ENCODE results near the gene FOXK1.

FOXK1 gene

DNA sequence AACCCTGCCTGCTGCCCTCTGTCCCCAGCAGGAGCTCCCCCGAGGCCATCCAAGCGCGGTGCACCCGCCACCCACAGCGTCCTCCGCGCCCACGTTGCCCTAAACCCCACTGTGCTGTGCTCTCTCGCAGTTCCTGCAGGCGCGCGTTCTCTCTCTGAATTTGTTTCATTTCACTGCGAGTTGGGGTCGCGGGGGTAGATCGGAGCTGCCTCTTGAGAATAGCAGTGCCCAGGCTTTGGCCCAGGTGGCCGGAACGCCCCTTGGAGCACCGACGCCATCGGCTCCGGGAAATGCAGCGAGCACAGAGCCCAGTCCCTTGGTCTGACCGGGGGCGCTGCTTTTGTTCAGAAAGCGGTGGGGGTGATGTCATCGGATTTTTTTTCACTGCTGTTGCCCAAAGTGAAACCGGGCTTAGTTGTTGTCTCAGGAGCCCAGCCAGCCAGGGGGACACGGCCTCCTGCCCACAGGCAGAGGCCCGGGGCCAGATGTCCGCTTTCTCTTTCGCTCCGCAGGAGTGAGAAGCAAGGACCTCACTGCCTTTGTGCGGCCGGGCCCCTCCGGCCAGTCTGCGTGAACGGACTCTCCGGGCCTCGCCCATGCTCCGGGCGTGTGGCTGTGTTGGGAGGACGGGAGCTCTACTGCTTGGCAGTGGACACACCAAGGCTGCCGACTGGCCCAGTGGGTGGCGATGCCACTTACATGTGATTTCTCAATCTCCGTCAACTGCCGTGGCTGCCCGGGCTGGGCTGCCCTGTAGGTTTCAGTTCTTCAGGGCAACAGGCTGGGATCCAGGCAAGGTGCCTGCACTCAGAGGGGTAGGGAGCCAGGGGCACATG is 43.1 kb downstream of the FOXK1 start:
- in situ Hi-C loops (cut with HindIII; ENCODE audit: low pct_unique_long_range_greater_than_20kb, low sequenced_read_pairs), result no loop called here
- DNase-seq (ENCODE audit: low read depth in 1 of 2, low spot score in 1 of 2), result peak; percentile 75 to 81
- no peak for TF ChIP-seq JUND (IDR thresholded peaks at IDR 0.05; ENCODE audit: low read depth)

DNA sequence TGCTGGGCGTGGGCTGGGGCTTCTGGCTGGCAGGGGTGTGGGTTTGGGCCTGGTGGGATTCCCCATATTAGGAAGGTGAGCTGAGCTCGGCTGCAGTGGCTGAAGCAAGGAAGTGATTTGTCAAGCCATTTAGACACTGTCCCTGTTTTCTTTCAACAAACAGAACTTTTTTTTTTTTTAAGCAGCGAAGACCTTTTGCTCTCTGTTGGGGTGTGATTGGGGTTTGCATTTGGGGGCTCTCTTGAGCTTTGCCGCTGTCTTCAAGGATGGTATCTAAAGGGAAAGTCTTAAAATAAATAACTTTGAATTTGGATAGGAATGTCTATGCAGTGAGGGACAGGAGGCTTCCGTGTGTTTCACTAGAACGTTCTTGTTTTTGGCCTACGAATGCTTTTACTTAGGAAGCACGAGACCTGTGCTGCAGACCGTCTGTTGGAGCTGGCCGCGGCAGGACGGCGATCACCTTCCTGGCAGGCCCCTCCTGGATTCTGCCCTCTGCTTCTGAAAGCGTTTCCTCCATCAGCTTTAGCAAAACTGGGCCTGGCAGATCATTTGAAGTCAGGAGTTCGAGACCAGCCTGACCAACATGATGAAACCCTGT is 43.9 kb downstream of the FOXK1 start:
- in situ Hi-C loops (cut with HindIII; ENCODE audit: low pct_unique_long_range_greater_than_20kb, low sequenced_read_pairs), result no loop called here
- no peak for DNase-seq (ENCODE audit: low read depth in 1 of 2, low spot score in 1 of 2)
- TF ChIP-seq JUND (IDR thresholded peaks at IDR 0.05; ENCODE audit: low read depth), result no peak

DNA sequence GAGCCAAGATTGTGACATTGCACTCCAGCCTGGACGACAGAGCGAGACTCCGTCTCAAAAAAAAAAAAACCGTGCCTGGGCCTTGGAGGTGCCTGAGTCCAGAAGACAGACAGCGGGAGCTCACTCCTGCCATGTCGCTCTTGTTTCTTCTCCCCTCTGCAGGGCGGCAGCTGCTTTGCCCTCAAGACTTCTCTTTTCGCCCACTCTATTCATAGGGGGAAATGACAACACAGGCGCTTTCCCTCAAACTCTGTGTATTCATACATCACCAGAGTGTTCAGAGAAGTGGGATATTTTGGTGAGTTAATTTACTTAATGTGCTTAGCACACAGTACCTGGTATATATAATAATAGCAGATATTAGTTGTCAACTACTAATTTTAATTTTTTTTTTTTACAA is 44.5 kb downstream of the FOXK1 start:
- no peak for TF ChIP-seq JUND (IDR thresholded peaks at IDR 0.05; ENCODE audit: low read depth)
- in situ Hi-C loops (cut with HindIII; ENCODE audit: low pct_unique_long_range_greater_than_20kb, low sequenced_read_pairs), result no loop called here
- DNase-seq (ENCODE audit: low read depth in 1 of 2, low spot score in 1 of 2), result no peak

DNA sequence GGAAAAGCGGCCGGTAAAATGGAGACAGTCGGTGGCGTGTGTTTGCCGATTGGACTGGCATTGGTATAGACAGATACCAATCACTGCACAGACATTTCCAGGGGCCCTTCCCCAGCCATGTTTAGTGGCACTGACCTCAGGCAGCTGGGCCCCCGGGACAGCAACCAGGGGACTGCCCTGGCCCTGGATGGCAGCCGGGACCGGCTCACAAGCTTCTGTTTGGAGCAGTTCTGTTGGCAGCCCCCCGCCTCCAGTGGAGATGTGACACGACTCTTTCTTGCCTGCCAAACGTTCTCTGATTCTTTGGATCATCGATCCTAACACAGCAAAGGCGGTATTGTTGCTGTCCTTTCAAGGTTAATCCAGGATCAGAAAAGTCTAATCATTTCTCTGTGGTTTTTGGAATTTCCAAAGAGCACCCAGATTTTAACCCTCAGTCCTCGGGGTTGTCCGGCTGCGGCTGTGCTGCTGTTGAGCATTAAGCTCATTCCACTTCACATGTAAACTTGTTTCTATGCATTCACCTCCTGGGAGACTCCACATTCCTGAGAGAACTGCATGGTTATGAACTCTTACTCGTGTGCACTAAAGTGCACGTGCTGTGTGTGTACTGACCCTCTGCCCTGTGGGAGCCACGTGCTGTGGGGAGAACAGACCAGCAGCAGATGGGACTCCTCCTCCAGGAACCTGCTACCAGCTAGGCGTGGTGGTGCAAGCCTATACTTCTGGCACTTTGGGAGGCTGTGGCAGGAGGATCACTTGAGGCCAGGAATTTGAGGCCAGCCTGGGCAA is 46.0 kb downstream of the FOXK1 start:
- in situ Hi-C loops (cut with HindIII; ENCODE audit: low pct_unique_long_range_greater_than_20kb, low sequenced_read_pairs), result no loop called here
- no peak for DNase-seq (ENCODE audit: low read depth in 1 of 2, low spot score in 1 of 2)
- no peak for TF ChIP-seq JUND (IDR thresholded peaks at IDR 0.05; ENCODE audit: low read depth)

DNA sequence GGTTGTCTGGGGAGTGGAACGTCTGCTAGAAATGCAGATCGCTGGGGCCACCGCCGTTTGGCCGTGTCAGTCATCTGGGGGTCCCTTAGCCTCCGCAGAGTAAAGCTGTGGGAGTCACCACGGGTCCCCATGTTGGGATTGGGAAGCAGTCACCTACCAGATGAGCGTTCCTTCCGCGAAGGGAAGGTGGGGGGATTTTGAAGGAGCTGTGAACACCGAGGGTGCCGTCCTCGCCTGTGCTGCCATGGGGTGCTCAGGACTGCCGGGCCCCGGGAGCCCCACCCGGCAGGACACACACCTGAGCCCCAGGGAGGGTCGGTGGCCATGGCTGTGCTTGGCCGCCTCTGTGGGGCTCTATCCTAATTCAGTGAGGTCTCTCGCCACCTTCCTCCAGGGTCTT is 47.2 kb downstream of the FOXK1 start:
- in situ Hi-C loops (cut with HindIII; ENCODE audit: low pct_unique_long_range_greater_than_20kb, low sequenced_read_pairs), result no loop called here
- TF ChIP-seq JUND (IDR thresholded peaks at IDR 0.05; ENCODE audit: low read depth), result no peak
- no peak for DNase-seq (ENCODE audit: low read depth in 1 of 2, low spot score in 1 of 2)

DNA sequence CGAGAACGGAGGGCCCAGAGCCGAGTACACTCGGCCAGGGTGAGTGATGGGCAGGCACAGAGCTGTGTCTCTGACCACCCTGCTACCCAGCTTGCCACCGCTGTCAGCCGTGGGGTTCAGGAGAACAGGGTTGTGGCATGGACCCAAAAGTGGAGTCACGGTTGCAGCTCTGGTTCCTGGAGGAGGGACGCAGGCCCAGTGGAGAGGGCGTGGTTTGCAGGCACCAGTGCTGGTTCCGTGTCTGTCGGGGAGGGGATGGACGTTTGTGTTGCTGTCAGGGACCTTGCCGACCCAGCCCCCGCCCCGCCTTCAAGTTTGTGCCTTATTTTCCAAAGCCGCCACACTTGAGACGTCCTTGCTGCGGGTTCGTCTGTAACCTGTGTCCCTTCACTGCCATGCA is 48.2 kb downstream of the FOXK1 start:
- TF ChIP-seq JUND (IDR thresholded peaks at IDR 0.05; ENCODE audit: low read depth), result no peak
- DNase-seq (ENCODE audit: low read depth in 1 of 2, low spot score in 1 of 2), result no peak
- in situ Hi-C loops (cut with HindIII; ENCODE audit: low pct_unique_long_range_greater_than_20kb, low sequenced_read_pairs), result no loop called here

DNA sequence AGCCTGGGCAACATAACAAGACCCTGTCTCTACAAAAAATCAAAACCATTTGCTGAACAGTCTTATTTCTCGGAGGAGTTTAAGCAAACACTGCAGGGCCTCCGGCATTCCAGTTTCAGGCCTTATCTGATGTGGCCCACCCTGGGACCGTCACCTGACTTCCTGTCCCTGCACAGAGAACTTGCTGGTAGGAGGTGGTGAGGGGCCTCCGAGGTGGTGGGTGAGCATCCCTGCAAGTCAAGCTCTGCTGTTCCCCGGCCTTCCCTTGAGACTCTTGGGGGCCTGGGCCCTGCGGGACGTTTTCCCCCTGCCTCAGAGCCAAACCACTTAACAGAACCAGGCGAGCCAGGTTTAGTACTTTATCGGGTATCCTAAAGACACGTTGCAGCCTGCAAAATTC is 48.9 kb downstream of the FOXK1 start:
- no peak for TF ChIP-seq JUND (IDR thresholded peaks at IDR 0.05; ENCODE audit: low read depth)
- in situ Hi-C loops (cut with HindIII; ENCODE audit: low pct_unique_long_range_greater_than_20kb, low sequenced_read_pairs), result no loop called here
- DNase-seq (ENCODE audit: low read depth in 1 of 2, low spot score in 1 of 2), result no peak

DNA sequence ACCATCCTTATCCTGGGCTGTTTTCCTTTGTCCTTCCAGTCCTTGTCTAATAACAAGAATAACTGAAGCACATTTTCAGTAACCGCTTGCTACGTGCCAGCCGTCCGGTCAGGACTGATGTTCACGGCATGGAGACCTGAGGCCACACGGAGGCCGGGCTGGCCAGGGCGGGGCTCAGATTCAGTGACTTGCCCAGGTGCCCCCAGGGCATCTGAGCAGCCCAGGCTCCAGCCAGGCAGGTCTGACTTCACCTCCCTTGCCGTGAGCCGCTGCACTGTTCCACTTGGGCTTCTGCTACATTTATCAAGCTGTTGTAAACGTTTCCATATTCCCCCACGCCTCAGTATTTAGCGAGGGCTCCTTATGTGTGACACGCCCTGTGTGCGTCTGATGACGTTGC is 49.7 kb downstream of the FOXK1 start:
- no peak for TF ChIP-seq JUND (IDR thresholded peaks at IDR 0.05; ENCODE audit: low read depth)
- in situ Hi-C loops (cut with HindIII; ENCODE audit: low pct_unique_long_range_greater_than_20kb, low sequenced_read_pairs), result no loop called here
- no peak for DNase-seq (ENCODE audit: low read depth in 1 of 2, low spot score in 1 of 2)

DNA sequence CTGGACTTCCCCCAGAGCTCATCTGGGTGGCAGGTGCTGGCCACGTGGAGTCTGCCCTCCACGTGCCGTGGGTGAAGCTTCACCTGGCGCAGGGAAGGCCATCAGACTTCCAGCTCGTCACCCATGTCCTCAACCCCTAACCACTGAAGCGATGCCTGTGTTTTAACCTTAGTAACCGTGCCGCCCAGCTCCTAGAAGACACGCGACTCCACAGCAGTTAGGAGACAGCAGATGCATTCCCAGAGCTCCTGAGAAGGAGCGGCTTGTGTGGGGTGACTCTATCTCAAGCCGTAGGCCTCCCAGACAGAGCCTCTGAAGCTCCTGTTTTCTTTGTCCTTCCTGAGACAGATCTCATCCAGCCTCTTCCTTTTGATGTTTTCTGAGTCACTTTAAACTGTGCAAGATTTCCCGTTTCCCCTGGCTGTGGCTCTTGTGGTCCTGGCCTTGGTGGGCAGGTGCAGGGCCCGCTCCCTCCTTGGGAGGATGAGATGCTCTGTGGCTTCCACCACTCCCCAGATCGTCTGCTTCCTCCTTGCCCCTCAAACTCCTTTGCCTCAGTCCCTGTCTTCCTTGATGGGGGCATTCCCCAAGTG is 51.9 kb downstream of the FOXK1 start:
- no peak for TF ChIP-seq JUND (IDR thresholded peaks at IDR 0.05; ENCODE audit: low read depth)
- in situ Hi-C loops (cut with HindIII; ENCODE audit: low pct_unique_long_range_greater_than_20kb, low sequenced_read_pairs), result no loop called here
- DNase-seq (ENCODE audit: low read depth in 1 of 2, low spot score in 1 of 2), result no peak

DNA sequence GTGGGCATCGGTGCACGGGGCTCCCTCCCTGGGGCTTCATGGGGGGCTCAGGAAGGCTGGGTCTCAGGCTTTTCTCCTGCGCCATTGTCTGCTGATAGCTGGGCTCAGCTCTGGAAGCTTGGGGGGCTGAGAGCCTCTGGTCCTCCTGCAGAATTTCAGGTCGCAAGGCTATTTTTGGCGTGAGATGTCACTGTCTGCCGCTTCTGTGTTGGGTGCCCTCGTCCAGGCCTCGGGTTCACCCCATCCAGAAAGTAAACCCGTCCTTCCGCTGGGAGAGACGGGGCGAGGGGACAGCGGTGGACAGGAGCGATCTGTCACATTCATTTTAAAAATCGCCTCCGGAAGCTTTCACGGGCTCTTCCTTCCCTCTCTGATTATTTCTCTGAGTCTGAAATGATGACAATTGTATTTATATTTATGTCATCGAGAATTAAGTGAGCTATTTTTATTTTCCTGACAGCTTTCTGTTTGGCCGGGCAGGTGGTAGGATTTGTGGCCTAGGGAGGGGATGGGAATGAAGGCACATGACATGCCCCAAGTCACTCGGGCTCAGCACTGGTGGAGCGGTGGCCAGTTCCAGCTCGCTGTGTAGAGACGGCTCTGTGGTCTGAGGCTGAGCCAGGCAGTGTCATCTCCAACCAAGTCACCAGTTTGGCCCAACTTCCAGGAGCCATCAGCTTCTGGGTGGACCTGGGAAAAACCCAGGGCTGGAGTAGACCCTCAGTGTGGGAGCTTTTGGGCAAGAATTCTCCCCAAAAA is 52.7 kb downstream of the FOXK1 start:
- no peak for TF ChIP-seq JUND (IDR thresholded peaks at IDR 0.05; ENCODE audit: low read depth)
- DNase-seq (ENCODE audit: low read depth in 1 of 2, low spot score in 1 of 2), result no peak
- in situ Hi-C loops (cut with HindIII; ENCODE audit: low pct_unique_long_range_greater_than_20kb, low sequenced_read_pairs), result no loop called here

DNA sequence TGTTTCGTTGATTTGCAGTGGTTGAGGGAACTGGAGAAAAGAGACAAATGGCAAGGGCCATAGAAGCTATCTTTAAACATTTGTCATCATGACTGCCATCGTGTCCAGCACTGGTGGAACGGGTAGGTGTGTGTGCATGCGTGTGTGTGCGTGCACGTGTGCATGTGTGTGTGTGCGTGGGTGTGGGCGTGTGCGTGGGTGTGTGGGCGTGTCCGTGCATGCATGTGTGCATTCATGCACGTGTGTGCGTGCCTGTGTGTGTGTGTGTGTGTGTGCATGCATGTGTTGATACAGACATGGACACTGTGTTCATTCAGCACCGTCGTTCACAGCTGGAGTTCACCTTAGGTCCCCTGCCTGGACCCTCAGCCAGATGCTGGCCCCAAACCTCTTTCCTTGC is 55.2 kb downstream of the FOXK1 start:
- TF ChIP-seq JUND (IDR thresholded peaks at IDR 0.05; ENCODE audit: low read depth), result no peak
- in situ Hi-C loops (cut with HindIII; ENCODE audit: low pct_unique_long_range_greater_than_20kb, low sequenced_read_pairs), result no loop called here
- no peak for DNase-seq (ENCODE audit: low read depth in 1 of 2, low spot score in 1 of 2)
